Measurements from ENCODE around the gene ISG20L2.

ISG20L2 gene

GRCh38 chr1:156752843-156753482 is 24.4 kb upstream of the ISG20L2 start:
- no peak for DNase-seq (ENCODE audit: low read depth)

DNA sequence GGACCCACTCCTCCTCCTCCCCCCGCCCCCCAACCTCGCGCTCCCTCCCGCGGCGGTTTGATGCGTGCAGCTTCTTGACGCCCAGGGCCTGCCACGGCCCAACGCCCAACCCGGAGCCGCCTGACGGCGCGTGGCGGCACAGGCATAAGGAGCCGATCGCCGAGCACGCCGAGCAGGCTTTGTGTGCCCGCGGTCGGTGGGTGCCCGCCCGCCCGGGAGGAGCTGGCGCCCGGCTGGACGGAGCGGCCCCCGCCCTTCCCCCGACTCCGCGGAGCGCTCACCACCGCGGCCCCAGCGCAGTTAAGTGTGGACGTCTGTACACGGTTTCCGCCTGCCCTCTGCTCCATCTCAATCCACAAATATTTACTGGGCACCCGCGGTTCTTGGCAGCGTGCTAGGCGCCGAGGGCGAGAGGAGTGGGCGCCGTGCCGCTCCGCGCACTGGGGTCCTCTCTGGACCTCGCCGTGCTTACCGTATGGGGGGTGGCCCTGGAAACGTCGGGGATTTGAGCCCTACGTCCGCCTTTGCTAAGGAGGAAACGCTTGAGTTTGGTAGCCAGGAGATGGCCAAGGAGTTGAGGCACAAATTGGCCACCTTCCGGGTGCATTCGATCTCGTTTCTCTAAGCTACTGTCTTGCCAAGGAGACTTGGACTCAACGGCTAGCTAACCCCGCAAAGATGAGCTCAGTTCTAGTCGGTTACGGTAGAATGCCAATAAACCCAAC is 23.4 kb upstream of the ISG20L2 start:
- DNase-seq (ENCODE audit: low read depth), result peak; percentile 94

- DNase-seq (ENCODE audit: low read depth), result no peak
These were observed 22.8 kb upstream of the ISG20L2 start, which contains the start of gene HDGF for GRCh38 chr1:156751451-156751756. Gene HDGF, minus strand, starts transcription at chr1:156751675. Its CDS starts 246 bp downstream, at chr1:156751429.

DNA sequence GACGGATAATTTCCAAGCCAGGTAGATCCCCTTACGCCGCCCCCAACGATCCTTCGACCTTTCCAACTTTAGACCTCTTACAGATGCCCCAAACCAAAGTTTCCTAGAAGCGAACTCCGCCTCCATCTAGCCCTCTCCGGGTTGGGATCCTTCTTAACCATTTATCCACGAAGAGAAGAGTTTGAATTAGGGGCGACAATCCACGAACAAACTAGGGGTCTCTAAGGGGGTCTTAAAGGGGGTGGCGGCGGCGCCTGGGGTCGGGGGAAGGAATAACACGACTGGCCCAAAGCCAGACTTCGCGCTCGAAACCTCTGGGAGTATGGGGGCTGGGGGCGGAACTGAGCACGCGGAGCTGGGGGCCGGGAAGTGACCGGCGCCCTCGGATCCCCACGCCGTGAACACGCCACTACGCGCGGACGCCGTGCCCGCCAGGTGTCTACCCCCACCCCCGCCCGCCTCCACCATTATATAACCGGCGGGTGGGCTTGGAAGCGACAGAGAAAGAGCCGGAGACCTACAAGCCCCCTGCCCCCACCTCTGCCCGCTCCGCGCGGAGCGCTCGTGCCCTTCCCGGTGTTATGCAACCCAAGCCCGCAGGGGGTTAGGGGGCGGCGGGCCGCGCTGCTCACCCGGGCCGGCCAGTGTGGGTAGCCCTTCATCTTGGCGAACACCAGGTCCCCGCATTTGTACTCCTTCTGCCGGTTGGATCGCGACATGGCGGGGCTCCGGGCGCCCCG is 22.3 kb upstream of the ISG20L2 start:
- no peak for DNase-seq (ENCODE audit: low read depth)

DNA sequence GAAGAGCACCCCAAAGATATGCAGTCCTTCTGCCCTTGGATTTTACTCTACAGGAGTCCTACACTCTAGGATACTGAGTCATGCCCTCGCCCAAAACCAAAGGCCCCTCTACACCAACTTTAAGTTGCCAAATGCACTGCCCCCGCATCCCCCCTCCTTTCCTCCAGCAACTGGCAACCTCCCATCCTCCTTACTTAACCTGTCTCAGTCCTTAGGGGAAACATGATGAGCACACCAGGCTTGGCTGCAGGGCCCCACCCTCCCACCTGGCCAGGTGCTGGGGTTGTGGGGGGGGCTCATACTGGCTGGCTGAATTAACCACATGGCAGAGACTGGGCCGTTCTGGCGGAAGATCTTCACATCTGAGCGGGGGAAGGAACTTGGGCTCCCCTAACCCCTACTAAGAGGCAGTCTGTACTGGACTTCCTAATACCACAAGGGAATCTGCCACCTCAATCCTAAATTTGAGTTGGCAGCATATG is 21.7 kb upstream of the ISG20L2 start:
- no peak for DNase-seq (ENCODE audit: low read depth)

- no peak for DNase-seq (ENCODE audit: low read depth)
These were observed 21.0 kb upstream of the ISG20L2 start for GRCh38 chr1:156749419-156750118.

DNA sequence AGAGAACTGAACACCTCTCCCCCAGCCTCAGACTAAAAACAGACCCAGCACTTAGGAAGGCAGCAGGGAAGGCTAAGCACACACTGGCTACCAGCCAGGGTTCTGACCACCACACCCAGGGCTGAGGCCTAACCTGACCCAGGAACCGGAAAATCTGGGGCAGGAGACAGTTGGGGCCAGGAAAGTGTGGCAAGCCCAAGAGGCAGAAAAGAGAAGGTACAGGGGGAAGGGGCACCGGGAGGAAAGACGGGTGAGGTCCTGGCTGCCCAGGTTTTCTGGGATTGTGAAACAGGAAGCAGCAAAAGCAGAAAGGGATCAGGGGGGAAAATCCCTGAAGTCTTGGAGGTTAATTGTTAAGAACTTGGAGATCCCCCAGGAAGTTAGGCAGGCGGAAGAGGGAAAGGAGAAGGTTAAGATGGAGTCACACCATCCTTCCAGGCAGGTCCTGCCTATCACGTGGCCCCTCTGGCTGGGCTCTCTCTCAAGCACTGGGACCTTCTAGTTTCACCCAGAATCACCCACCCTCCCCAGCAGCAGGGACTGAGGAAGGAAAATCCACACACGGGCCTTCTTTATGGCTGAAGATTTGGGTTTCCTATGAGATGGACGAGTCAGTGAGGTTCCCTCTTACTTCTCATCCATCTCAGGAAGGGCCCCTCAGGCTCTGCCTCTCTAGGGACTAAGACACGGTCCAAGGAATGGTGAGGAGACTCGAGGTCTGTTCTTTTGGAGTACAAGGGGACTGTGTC is 20.3 kb upstream of the ISG20L2 start:
- no peak for DNase-seq (ENCODE audit: low read depth)

GRCh38 chr1:156747742-156748669 is 19.4 kb upstream of the ISG20L2 start:
- DNase-seq (ENCODE audit: low read depth), result no peak

DNA sequence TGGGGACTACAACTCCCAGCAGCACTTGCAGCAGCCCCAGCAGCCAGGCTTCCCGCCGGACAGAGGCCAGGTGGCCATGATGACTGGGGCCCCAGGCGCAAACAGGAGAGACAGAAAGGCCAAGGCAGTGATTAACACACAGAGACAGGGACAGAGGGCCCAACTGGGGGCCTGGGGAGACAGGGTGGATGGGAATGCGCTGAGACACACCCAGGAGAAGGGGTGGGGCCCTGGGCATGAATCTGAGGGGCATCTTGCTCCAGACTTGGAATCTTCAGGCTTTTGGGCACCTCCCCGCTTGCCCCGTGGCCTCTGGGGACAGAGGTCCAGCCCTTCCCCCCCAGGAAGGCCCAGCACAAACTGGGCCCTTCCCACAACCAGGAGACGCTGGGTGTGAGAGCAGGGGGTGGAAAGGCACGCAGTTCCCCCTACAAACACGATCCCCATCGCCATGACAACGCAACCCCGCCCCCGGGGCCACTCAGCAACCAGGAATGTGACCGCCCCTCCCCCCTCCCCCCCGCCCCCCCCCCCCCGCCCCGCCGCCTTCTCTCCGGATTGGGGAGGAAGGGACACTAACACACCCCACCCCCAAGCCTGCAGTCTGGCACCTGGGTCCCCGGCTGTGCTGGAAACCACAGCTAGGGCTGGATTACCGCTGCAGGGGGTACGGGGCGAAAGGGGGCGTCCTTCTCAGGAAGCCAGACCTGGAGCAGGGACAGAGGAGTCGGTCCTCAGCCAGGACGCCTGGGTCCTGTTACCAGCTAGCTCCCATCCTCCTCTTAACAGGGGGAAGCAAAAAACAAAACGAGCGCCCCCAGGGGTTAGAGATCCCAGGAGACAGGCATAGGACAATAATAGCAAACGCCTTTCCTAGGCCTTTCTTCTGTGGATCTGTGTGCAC is 18.4 kb upstream of the ISG20L2 start:
- DNase-seq (ENCODE audit: low read depth), result peak; percentile 86

- DNase-seq (ENCODE audit: low read depth), result no peak
These were observed 17.8 kb upstream of the ISG20L2 start for GRCh38 chr1:156746406-156746727.

- no peak for DNase-seq (ENCODE audit: low read depth)
These were observed 17.3 kb upstream of the ISG20L2 start for GRCh38 chr1:156745881-156746280.

GRCh38 chr1:156744786-156745419 is 16.3 kb upstream of the ISG20L2 start:
- no peak for DNase-seq (ENCODE audit: low read depth)

DNA sequence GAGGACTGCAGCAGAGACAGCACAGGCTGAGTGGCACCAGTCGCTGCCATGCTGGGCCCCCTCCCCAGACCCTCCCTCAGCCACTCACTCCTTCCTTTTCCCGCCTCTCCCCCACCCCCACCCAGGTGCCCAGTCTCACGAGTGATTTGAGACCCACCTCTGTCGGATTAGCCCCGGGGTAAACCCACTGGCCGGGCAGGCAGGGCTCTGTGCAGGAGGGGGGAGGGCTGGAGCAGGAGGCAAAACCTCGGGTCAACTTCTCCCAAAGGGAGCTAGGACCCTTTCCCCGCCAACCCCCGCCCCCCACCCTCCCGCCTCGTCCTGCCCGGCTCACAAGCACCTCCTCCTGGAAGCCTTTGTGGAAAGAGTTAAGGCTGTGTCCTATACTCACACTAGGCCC is 15.8 kb upstream of the ISG20L2 start:
- no peak for DNase-seq (ENCODE audit: low read depth)

GRCh38 chr1:156743367-156744302 is 15.1 kb upstream of the ISG20L2 start:
- no peak for DNase-seq (ENCODE audit: low read depth)

DNA sequence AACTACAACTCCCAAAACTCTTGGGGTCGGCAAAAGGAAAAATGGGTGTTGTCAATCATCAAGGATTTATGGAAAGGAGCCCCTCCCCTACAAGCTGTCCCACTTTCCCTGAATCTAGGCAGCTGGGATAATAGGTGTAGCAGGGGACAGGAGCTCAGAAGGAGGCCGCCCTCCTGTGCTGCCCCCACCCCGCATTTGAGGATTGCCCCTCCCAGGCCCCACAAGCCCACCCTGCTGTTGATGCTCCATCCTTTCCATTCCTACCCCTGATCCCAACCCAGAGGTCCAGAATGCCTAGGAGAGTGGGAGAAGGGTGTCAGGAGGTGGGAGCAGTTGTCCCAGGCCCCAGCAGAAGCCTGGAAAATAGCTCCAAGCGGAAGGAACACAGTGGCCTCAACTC is 14.2 kb upstream of the ISG20L2 start:
- DNase-seq (ENCODE audit: low read depth), result no peak

DNA sequence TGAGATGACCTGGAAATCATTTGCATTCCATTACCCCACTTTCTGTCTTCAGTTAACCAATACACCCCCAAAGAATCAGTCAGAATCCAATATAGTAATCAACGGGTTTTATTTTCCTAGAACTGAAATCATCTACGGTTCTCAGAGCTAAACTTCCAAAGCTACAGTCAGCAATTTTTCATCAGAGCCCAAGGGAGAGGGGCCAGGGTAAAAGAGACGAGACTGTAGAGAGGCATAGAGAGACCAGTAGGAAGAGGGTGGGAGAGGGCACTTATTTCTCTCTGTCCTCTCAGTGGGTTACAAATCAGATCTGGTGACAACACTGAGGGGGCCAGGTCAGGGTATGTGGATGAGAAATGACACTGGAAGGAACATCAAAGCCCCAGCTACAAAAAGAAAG is 13.5 kb upstream of the ISG20L2 start:
- DNase-seq (ENCODE audit: low read depth), result no peak

DNA sequence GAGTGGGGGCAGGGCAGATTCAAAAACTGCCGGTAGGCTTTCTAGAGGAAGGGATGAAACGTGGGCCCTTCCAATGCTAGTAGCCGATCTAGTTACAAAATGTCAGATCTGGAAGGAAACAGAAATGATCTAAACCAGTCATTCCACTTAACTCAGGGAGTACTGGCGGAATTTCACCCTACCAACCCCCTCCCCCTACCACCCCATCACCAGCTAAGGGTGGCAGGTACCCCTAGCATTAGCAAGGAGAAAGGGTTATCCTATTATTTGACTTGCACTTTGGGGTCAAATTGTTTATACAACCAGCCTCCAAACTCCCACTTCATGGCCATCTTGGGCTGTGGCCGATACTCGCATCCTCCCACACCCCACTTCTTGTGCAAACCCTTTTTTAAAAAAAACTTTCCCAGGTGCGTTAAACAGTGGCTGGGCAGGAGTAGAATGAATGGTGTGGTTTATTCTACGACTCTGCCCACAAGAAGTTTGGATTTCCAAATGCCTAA is 13.0 kb upstream of the ISG20L2 start:
- DNase-seq (ENCODE audit: low read depth), result no peak
